NCI-H2081 (cell line): Measurements from ENCODE around the gene CTNNA3.

Source experiments
- DNase-seq, 2 experiments: peaks; one replicate each; lab custom pipeline; 2025; lab: John Stamatoyannopoulos, UW

CTNNA3 gene

GRCh38 chr10:66931949-66932343, 764.0 kb downstream of the CTNNA3 start:
- no peak for DNase-seq

DNA sequence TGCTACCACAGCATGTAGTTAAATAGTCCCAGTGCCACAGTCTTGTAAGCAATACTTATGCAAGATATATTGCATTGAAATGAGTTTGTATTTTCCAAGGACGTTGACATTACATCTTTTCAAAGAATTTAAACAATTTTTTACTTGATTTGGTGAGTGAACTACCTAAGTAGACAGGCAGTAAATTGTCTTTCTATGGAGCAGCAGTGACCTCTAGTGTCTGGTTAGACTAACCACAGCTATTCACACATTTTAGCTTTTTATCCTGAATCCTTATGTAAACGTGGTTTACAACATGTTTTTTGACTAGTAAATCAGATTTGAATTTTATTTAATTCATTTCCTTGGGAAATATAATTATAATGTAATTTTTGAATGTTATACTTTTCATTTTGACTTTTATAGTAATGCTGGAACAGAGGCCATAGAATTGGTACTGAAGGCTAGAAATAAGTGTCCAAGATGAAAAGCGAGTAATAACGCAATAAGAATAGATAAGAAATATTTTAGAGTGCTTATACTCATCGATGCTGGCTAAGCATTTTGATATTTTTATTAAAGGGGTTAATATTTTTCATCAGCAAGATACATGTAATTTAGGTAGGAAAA, 764.6 kb downstream of the CTNNA3 start:
- peak; percentile 22 to 47 for DNase-seq

GRCh38 chr10:66929375-66929774, 766.6 kb downstream of the CTNNA3 start:
- no peak for DNase-seq

- no peak for DNase-seq
These were observed 767.2 kb downstream of the CTNNA3 start for GRCh38 chr10:66928776-66929175.

DNA sequence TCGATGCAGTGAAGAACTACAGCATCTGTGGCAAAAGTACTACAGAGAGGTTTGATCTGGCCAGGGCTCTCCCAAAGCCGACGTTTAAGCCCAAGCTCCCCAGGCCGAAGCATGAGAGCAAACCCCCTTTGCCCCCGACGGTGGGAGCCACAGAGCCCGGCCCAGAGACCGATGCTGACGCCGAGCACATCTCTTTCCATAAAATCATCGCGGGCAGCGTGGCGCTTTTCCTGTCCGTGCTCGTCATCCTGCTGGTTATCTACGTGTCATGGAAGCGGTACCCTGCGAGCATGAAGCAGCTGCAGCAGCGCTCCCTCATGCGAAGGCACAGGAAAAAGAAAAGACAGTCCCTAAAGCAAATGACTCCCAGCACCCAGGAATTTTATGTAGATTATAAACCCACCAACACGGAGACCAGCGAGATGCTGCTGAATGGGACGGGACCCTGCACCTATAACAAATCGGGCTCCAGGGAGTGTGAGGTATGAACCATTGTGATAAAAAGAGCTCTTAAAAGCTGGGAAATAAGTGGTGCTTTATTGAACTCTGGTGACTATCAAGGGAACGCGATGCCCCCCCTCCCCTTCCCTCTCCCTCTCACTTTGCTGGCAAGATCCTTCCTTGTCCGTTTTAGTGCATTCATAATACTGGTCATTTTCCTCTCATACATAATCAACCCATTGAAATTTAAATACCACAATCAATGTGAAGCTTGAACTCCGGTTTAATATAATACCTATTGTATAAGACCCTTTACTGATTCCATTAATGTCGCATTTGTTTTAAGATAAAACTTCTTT, 767.8 kb downstream of the CTNNA3 start:
- no peak for DNase-seq

DNA sequence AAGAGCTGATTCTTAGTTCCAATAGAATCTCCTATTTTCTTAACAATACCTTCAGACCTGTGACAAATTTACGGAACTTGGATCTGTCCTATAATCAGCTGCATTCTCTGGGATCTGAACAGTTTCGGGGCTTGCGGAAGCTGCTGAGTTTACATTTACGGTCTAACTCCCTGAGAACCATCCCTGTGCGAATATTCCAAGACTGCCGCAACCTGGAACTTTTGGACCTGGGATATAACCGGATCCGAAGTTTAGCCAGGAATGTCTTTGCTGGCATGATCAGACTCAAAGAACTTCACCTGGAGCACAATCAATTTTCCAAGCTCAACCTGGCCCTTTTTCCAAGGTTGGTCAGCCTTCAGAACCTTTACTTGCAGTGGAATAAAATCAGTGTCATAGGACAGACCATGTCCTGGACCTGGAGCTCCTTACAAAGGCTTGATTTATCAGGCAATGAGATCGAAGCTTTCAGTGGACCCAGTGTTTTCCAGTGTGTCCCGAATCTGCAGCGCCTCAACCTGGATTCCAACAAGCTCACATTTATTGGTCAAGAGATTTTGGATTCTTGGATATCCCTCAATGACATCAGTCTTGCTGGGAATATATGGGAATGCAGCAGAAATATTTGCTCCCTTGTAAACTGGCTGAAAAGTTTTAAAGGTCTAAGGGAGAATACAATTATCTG, 768.6 kb downstream of the CTNNA3 start:
- no peak for DNase-seq

DNA sequence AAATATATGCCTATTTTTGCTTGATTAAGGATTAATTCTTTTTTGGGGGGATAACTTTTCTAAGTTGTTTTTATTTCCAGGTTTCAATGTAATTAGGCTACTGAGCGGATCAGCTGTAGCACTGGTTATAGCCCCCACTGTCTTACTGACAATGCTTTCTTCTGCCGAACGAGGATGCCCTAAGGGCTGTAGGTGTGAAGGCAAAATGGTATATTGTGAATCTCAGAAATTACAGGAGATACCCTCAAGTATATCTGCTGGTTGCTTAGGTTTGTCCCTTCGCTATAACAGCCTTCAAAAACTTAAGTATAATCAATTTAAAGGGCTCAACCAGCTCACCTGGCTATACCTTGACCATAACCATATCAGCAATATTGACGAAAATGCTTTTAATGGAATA, 769.2 kb downstream of the CTNNA3 start:
- no peak for DNase-seq

- peak; percentile 61 to 85 for DNase-seq
These were observed 769.9 kb downstream of the CTNNA3 start, which contains the start of gene LRRTM3 for GRCh38 chr10:66925896-66926715. Gene LRRTM3 (plus strand): TSS chr10:66926036.

DNA sequence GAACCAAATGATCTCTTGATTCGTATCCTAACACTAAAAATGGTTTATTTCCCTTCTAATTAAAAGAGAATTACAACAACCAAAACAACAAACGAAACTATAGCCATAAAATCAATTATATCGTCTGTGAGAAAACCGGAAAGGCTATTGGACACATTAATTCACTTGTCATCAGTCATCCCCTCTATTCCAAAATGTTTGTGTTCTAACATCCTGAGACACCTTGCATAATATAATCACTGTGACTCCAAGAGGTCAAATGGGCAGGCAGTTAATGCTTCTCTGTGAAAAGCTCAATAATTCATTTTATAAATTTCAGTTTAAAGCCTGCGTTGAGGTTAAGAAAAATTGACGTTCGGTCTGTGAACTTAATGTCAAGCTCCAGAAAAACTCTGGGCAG, 770.6 kb downstream of the CTNNA3 start:
- no peak for DNase-seq

DNA sequence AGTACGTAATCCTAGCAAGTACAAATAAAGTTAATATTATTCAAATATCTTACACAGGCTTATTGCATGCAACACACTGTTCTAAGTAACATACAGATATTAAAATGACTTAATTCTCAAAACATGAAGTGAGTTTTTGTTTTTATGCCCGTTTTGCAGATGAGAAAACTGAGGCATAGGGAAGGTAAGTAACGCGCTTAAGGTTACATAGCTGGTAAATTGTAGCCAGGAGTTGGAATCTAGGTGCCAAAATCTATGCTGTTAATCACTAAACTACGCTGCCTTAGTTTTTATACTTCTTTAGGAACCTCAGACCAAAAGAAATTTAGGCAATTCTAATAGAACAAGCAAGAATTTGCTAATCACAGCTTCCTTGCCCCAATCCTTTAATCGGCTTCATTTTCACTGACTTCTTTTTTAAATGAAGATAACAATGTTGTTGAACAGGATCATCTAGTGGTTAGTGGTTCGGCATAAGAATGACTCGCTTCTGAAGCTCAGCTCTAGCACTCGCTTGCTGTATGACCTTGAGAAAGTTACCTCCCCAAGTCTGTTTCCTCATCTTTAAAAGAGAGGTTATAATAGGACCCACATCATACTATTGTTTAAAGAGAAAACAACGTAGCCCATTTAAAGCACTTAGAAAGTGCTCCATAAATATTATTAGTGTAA, 771.2 kb downstream of the CTNNA3 start:
- no peak for DNase-seq

DNA sequence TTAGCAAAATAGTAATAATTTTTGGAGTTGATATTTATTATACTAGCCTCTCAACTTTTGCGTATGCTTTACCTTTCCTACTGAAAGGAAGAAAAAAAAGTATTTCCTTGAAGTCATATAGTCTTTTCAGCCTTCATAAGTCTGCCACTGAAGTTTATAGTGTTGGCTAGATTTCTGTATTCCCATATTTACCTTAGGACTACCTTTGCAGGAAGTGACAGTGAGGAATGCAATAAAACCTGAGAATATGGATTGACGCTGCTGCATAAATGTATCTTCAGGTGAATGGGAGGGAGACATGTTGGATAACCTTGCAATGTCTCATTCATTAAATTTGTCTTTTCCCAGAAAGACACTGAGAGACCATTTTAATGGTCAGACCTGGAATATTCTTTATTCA, 776.7 kb downstream of the CTNNA3 start:
- no peak for DNase-seq

GRCh38 chr10:66917104-66917503, 778.9 kb downstream of the CTNNA3 start:
- no peak for DNase-seq

- DNase-seq: no peak
These were observed 780.0 kb downstream of the CTNNA3 start for GRCh38 chr10:66916030-66916429.

DNA sequence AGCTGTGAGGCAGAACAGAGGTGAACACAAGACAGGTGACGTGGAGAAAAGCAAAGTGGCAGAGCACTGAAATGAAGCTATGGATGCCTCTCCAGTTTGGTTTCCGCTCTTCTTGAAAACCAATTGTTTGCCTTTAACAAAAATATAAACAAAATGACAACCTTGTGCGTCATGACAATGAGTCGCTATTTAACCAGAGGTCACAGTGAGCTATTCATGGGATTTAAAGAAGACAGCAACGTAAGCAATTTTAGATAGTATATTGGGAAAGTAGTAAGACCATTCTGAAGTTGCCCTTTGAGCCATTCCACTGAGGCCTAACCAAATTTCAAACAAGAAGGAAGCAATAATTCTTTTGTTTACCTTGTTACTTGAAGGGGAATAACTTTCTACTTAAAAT, 785.3 kb downstream of the CTNNA3 start:
- no peak for DNase-seq

DNA sequence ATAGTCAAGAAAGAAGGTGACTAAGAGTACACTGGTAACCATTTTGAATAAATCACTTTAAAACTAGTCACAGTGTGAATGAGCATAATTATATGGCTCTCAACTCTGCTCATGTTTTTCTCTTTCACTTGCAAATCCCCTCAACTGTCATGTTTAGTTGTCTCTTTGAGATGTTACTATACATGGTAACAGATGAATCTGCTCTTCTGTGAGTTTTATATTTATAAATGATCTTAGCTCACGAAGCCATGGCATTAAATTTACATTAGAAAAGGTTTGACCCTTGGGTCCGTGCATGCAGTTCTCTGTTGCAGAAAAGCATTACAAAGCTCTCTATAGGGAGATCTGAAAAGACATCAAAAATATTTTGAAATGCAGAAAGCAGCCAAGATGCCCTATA, 803.1 kb downstream of the CTNNA3 start:
- no peak for DNase-seq

GRCh38 chr10:66888237-66888636, 807.8 kb downstream of the CTNNA3 start:
- DNase-seq: no peak

DNA sequence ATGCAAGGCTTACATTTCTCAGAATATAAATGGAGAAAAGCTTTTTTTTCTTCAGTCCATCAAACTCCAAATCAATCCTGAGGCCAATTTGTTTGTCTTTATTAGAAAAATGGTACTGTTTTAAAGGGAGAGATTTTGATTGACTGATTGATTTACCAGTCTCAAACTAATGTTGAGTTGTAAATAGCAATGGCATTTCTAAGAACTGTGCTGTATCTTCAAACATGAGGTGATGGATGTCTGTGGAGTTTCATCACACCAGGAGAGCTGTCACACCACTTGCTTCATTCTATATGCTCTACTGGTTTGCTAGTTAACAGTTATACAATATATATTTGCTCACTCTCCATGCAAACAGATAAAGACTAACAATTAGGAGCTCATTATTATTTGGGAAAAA, 809.1 kb downstream of the CTNNA3 start:
- no peak for DNase-seq

DNA sequence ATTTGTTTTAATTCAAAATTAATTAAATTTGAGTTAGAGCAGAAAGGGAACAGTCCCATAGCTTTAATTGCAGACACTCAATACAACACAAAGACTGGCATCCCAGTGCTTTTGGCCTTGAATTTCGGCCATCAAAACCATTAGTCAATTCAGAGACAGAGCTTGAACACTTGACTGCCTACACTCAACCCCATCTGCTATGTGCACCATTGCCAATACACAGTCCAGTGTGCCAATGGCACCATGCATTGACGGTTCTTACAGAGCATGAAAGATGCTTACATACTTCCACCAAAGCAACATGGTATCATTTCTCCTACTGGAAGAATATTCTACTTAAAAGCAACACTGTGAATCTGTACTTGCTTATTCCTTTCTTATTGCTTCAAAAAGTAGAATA, 813.7 kb downstream of the CTNNA3 start:
- no peak for DNase-seq

GRCh38 chr10:66881814-66882213, 814.2 kb downstream of the CTNNA3 start:
- no peak for DNase-seq

DNA sequence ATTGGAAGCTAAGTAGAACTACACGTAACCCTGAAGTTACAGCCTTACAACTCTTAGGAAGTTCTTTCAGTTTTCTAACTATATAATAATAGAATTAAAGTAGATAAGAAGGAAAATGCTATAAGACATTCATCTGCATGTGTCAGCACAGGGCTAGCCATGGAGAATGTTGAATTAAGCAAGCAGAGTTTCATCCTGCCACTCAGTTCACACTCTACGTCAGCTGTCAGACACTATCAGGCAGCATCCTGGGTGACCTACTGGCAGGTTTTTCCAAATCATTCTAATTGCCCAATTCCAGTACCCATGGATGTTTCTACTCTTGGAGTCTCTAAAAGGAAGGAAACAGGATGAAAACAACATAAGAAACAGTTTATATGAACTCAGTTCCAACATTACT, 815.2 kb downstream of the CTNNA3 start:
- no peak for DNase-seq

- no peak for DNase-seq
These were observed 815.7 kb downstream of the CTNNA3 start for GRCh38 chr10:66880292-66880691.

DNA sequence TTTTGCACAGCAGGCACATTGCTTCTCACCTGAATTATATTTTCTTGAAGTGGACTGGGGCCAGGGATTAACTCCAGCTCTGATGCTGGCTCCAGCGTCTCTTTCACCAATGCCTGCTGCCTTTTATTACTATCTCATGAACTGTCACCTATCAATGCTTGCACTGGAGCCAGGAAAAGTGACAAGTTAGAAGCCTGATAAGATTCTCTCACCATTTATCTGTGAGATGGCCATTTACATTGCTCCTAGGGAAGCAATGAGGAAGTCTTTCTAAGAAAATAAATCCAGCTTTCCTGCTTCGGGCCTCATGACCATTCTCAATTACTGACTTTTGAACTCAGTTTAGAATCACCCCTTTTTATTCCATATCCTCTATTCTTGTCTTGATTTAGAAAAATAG, 818.6 kb downstream of the CTNNA3 start:
- DNase-seq: no peak
